Large intestine (tissue), 3 donors: ENCODE results near the gene NCAM1. TPM values are rescaled to one million over a fixed set of nuclear protein-coding genes. Genes with fewer than 3 reads are reported as not detected.

Experiments
- DNase-seq, 2 donors: peaks; one replicate each; pipeline versions ENCODE4 v3.0.0 to v3.0.0-alpha.2; 2013
- H3K27ac ChIP-seq: one replicate; pipeline ENCODE4 v1.5.1; 2013; ENCODE audit warnings: low read length
- H3K27me3 ChIP-seq: 2 replicates; pipeline ENCODE4 v1.6.1; 2013; ENCODE audit warnings: low read length; ENCODE audit not compliant: control insufficient read depth, insufficient read depth
- H3K36me3 ChIP-seq: 2 replicates; pipeline ENCODE4 v1.6.1; 2013; ENCODE audit warnings: low read length; ENCODE audit not compliant: control insufficient read depth, insufficient read depth
- H3K4me1 ChIP-seq: one replicate; pipeline ENCODE4 v1.6.1; 2013; ENCODE audit warnings: low read length; ENCODE audit not compliant: control insufficient read depth, insufficient read depth
- H3K4me3 ChIP-seq: one replicate; pipeline ENCODE4 v1.5.1; 2013; ENCODE audit warnings: low read length
- H3K9me3 ChIP-seq: one replicate; pipeline ENCODE4 v1.6.1; 2013; ENCODE audit warnings: mild to moderate bottlenecking, low read depth, low read length, moderate library complexity; ENCODE audit not compliant: control insufficient read depth
- WGBS: methylation state at CpG from one replicate; pipeline ENCODE4 v1.1.5; 2013; ENCODE audit warnings: low lambda C conversion rate; ENCODE audit not compliant: insufficient coverage; 5-methylcytosine and 5-hydroxymethylcytosine counted together
- polyA plus RNA-seq: library from polyadenylated mRNA; unstranded; fragments of 120-200 nt; gene quantifications from one replicate; pipeline ENCODE4 v1.2.1, GENCODE V29; 2013

NCAM1 gene
- polyA plus RNA-seq, 1 donor: 63.0 TPM

DNA sequence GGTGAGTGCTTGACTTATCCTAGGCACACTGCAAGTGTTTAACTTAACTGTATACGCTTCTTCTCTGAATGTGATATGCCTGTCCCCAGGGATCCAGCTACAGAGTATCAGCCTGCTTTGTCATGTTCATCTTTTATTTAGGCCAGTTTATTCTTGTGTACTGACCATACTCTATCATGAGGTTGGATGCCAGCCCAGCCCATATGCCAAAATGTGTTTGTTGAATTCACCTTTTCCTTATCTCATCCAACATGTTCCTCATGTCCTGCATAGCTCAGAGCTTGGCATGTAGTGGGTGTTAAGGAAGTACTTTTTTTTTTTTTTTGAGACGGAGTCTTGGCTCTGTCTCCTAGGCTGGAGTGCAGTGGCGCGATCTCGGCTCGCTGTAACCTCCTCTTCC is 116.2 kb downstream of the NCAM1 start:
- Histone ChIP-seq H3K36me3 (no peaks in the 10 kb centered on the region), H3K4me1 (no peaks in the 10 kb centered on the region), H3K27ac (no peak overlapping the region), H3K4me3 (no peak overlapping the region), H3K27me3 (no peaks in the 10 kb centered on the region), H3K9me3 (no peaks in the 10 kb centered on the region)
- WGBS: no CpG with 5 or more reads among the region's 6 CpGs
- no peak for DNase-seq

DNA sequence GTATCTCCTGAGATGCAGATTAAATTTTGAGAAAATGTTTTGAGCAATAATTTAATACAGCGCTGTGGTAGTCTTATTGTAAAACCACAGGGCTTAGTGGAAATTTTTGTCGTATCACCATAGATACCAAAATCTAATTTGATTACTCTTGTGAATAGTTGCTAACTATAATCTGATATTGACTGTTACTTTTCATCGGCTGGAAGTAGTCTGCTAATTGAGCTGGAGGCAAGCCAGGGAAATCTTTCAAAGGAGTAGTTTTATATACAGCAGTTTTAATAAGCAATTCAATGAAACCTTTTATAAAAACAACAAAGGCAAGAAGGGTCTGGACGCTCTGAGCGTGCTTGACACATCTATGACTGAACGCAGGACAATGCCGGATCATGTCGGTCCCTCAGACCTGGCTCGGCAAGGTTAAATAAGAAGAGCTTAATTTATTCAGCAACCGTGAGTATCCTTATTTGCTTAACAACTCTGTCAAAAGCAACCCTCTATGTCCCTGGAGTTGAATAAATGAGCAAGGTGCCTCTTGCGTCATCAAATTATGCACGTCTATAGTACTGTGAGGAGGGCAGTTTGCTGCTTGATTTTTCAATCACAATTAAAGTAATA is 121.2 kb downstream of the NCAM1 start:
- WGBS: 100% methylated on average over 1 of the region's 12 CpGs
- DNase-seq: no peak
- Histone ChIP-seq H3K4me3 (no peak overlapping the region), H3K4me1 (no peaks in the 10 kb centered on the region), H3K27me3 (no peaks in the 10 kb centered on the region), H3K36me3 (no peaks in the 10 kb centered on the region), H3K9me3 (no peaks in the 10 kb centered on the region), H3K27ac (no peak overlapping the region)

DNA sequence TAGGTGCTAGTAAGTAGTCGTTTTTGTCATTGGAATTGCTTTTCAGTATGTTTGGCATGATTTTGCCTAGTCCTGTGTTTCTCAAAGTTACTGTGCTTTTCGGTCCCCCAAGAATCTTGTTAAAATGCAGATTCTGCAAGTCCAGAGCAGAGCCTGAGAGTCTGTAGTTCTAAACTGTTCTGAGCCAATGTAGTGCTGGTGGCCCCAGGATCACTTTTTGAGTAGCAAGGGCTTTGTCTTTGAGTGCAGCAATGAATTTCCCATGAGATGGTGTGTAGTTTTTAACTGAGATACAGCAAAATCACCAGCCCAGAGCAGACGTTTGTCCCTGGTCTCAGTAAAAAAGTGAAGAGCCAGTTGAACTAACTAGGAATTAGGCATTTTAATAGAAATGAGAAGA is 122.4 kb downstream of the NCAM1 start:
- H3K9me3 ChIP-seq: no peaks in the 10 kb centered on the region
- no peaks in the 10 kb centered on the region for H3K36me3 ChIP-seq
- H3K4me1 ChIP-seq: no peaks in the 10 kb centered on the region
- H3K4me3 ChIP-seq: no peak overlapping the region
- 100% methylated on average over 1 of the region's 3 CpGs for WGBS
- no peak for DNase-seq
- no peak overlapping the region for H3K27ac ChIP-seq
- H3K27me3 ChIP-seq: no peaks in the 10 kb centered on the region

DNA sequence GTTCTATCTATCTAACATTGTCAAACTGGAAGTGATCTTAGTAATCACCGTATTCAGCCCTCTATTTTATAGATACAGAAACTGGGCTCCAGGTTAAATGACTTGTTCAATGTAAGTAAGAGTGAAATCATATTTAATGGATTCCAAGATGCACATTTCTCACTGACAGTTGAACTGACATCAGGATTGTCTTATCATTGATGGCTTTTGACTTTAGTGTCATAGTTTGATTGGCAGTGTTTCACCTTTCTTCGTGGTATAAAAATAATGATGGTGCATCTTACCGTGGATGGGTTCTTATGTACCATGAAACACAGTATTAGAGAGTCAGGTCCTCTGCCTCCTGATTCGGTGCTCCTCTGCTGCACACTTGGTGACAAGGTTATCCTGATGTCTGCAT is 123.1 kb downstream of the NCAM1 start:
- Histone ChIP-seq H3K9me3 (no peaks in the 10 kb centered on the region), H3K4me1 (no peaks in the 10 kb centered on the region), H3K27me3 (no peaks in the 10 kb centered on the region), H3K36me3 (no peaks in the 10 kb centered on the region), H3K27ac (no peak overlapping the region), H3K4me3 (no peak overlapping the region)
- no CpG with 5 or more reads among the region's 4 CpGs for WGBS
- DNase-seq: no peak

DNA sequence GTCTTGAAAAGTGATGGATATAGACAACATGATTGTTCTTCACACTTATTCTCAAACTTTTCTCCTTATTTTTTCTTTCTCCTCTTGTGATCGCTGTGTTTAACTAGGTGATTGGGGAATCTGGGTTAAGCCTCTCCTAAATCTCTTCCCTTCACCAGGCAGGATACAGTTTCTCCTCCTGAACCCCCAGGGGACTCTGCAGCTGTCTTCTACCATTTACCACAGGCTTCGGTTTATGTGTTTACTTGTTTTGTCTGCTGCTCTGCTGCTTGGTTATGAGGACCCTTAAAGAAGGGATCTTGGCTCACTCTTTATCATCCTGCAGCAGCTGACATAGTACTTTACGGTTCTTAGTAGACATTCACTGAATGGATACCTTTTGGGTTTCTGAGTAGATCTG is 124.2 kb downstream of the NCAM1 start:
- no peak overlapping the region for H3K27ac ChIP-seq
- no peak for DNase-seq
- no peaks in the 10 kb centered on the region for H3K27me3 ChIP-seq
- H3K36me3 ChIP-seq: no peaks in the 10 kb centered on the region
- H3K4me3 ChIP-seq: no peak overlapping the region
- 100% methylated on average over 1 of the region's 3 CpGs for WGBS
- H3K9me3 ChIP-seq: no peaks in the 10 kb centered on the region
- H3K4me1 ChIP-seq: no peaks in the 10 kb centered on the region

DNA sequence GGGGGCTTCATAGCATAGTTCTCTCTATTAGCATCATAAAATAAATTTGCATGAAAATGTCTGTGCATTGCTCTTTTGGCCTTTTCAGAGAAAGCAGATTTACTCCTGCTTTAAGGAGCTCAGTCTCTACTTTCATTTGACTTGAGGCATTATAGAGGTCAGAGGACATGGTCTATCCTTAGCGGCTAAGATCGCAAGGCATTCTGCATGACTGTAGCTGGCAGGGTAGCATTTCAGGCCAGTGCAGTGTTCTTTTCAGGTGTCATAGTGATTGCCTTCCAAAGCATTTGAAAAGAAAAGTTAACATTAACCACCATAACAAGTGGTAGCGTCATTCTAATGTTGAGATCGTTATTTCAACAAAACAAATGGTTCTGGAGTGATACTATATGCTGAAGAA is 126.5 kb downstream of the NCAM1 start:
- Histone ChIP-seq H3K9me3 (no peaks in the 10 kb centered on the region), H3K27me3 (no peaks in the 10 kb centered on the region), H3K27ac (no peak overlapping the region), H3K36me3 (no peaks in the 10 kb centered on the region), H3K4me1 (no peaks in the 10 kb centered on the region), H3K4me3 (no peak overlapping the region)
- DNase-seq: no peak
- 100% methylated on average over 2 of the region's 4 CpGs for WGBS

DNA sequence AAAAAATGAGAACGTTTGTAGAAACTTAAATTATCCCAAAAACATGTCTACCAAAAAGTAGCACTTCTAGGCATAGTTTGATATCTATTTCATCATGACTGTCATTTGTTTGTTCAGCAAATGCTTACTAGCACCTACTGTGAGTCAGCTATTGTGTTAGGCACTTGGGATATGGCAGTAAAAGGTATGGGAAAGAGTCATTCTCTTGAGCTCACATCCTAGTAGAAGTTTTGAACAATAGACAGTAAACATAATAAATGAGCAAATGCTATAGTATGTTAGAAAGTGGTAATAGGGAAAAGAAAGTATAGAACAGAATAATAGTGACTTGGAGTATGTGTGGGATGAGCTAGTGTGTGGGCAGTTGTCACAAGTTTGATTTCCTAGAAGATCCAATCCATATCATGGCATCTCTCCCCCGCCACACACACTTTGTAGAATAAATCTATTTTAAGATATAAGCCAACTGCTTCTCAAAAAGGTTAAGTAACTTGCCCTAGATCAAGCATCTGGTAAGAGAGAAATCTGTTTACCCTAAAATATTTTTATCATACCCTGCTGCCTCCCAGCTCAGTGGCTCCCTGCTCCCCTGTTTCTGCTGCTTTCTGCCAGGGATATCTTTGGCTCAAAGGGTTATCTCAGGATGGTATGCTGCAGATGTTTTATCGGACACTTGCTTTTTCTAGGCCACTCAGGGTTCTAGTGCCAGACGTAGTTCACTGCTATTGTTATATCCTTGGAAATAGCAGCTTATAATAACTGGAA is 129.7 kb downstream of the NCAM1 start:
- Histone ChIP-seq H3K4me1 (no peaks in the 10 kb centered on the region), H3K27ac (no peak overlapping the region), H3K4me3 (no peak overlapping the region), H3K27me3 (no peaks in the 10 kb centered on the region), H3K36me3 (no peaks in the 10 kb centered on the region), H3K9me3 (no peaks in the 10 kb centered on the region)
- DNase-seq: no peak
- WGBS: 100% methylated on average over 1 of the region's 4 CpGs

DNA sequence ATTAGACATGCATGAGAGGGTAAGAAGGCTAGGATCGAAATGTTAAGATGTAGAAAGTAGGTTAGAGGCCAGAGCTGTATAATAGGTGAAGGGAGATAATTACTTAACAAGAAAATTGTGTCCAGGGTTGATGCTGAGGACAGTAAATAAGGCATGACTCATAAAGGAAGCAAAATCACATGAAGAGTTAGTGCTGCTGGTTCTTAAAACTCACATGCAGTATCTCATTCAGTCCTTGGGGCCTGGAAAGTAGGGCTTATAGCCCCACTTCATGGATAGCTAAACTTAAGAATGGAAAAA is 130.2 kb downstream of the NCAM1 start:
- DNase-seq: no peak
- H3K9me3 ChIP-seq: no peaks in the 10 kb centered on the region
- WGBS: 80% methylated on average over 1 of the region's 1 CpG
- H3K27me3 ChIP-seq: no peaks in the 10 kb centered on the region
- H3K36me3 ChIP-seq: no peaks in the 10 kb centered on the region
- no peaks in the 10 kb centered on the region for H3K4me1 ChIP-seq
- H3K4me3 ChIP-seq: no peak overlapping the region
- H3K27ac ChIP-seq: no peak overlapping the region

DNA sequence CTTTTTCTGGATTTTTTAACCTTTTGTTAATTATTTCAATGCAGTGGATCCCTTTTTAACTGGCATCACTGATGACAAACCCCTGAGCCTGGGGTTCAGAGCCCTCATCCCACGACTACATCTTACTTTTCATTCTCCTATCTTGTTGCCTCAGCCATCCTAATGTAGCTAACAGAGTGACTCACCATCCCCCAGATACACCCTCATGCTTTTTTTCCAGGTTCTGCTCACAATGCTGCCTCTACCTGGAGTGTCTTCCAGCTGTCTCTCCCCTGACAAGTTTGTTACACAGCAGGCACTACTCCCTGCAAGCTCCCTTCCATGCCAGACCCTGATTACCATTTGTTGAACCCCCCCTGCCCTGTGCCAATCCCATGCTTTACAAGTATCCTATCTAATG is 135.4 kb downstream of the NCAM1 start:
- no peaks in the 10 kb centered on the region for H3K27me3 ChIP-seq
- 67% methylated on average over 1 of the region's 1 CpG for WGBS

DNA sequence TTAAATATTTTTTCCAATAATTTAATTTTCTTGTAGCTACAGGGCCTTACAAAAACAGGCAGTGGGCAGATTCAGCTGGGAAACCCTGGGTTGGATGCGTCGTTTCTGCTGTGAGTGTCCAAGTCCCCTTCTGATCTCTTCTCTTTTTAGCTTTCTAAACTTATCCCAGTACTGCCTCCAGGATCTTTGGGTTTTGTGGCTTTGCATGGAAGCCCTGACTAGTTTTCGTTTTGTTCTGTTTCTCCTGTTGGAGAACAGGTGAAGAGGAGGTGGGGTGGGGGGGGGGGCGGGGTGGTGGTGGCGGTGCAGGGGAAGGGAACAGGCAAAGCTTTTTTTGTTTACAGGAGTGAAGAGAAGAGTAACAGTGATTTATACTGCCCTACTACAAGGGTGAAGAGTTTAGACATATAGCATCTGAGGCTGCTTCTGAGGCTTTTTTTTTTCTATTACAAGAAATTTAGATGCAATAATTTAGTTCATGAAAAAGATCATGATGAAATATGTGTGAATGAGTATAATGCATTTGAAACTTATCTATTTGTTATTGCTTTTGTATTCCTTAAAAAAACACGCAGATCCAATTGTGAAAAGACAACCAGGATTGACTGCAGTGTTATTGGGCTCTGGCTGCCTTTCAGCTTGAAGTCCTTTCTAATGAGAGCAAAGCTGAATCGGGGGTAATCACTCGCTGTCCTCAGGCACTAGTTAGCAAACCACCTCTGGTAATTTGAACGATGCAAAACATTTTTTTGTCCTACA is 142.9 kb downstream of the NCAM1 start:
- no peaks in the 10 kb centered on the region for H3K4me1 ChIP-seq
- no CpG with 5 or more reads among the region's 9 CpGs for WGBS

More for the DNA sequence above, 135.4 kb downstream of the NCAM1 start:
- H3K36me3 ChIP-seq: no peaks in the 10 kb centered on the region
- H3K27ac ChIP-seq: no peak overlapping the region
- DNase-seq: no peak
- no peak overlapping the region for H3K4me3 ChIP-seq
- no peaks in the 10 kb centered on the region for H3K9me3 ChIP-seq
- H3K4me1 ChIP-seq: no peaks in the 10 kb centered on the region

More for the DNA sequence above, 142.9 kb downstream of the NCAM1 start:
- Histone ChIP-seq H3K36me3 (no peaks in the 10 kb centered on the region), H3K27me3 (peaks cover 2% of the 10 kb centered on the region), H3K27ac (no peak overlapping the region), H3K4me3 (no peak overlapping the region), H3K9me3 (no peaks in the 10 kb centered on the region)
- DNase-seq: no peak
